Neutrophil (primary cell): ENCODE data around the gene STX8.

Experiments
- H3K27ac ChIP-seq: fragments of 200-600 bp; sonication (generic); 2 replicates; pipeline ENCODE4 v1.5.1; 2016; ENCODE audit warnings: mild to moderate bottlenecking, moderate library complexity
- H3K27me3 ChIP-seq: fragments of 200-600 bp; sonication (generic); 2 replicates; pipeline ENCODE4 v1.6.0; 2016; ENCODE audit warnings: mild to moderate bottlenecking
- H3K36me3 ChIP-seq: fragments of 200-600 bp; sonication (generic); 2 replicates; pipeline ENCODE4 v1.5.1; 2017
- H3K4me1 ChIP-seq, 2 experiments: fragments of 200-600 bp in 1 of 2; sonication (generic) in 1 of 2; 1 replicate in 1 of 2; 2 replicates in 1 of 2; pipeline versions ENCODE4 v1.5.1 to v1.6.1; 2013 to 2016; ENCODE audit warnings: low read depth in 1 of 2, low read length in 1 of 2, mild to moderate bottlenecking in 1 of 2, moderate library complexity in 1 of 2; ENCODE audit not compliant: control insufficient read depth in 1 of 2, insufficient read depth in 1 of 2
- H3K4me3 ChIP-seq, 2 experiments: fragments of 200-600 bp in 1 of 2; sonication (generic) in 1 of 2; 1 replicate in 1 of 2; 2 replicates in 1 of 2; pipeline ENCODE4 v1.5.1; 2013 to 2016; ENCODE audit warnings: low read depth in 1 of 2, low read length in 1 of 2, mild to moderate bottlenecking in 1 of 2, moderate library complexity in 1 of 2
- H3K9me3 ChIP-seq: fragments of 200-600 bp; sonication (generic); 2 replicates; pipeline ENCODE4 v1.5.1; 2016
- CTCF ChIP-seq: fragments of 200-600 bp; sonication (generic); IDR thresholded peaks from 2 replicates; pipeline ENCODE4 v1.5.1; 2016; ENCODE audit warnings: antibody characterized with exemption

Gene STX8

GRCh38 chr17:9443811-9444210 lies 131.8 kb downstream of the STX8 start:
- Histone ChIP-seq H3K36me3 (no peaks in the 10 kb centered on the region), H3K4me3 (no peak overlapping the region), H3K9me3 (no peaks in the 10 kb centered on the region), H3K4me1 (no peaks in the 10 kb centered on the region), H3K27me3 (no peaks in the 10 kb centered on the region), H3K27ac (no peak overlapping the region)
- no peak for TF ChIP-seq CTCF

- Histone ChIP-seq H3K4me3 (no peak overlapping the region), H3K27ac (no peak overlapping the region)
- no peak for TF ChIP-seq CTCF
Measured at GRCh38 chr17:9439851-9440250, 135.8 kb downstream of the STX8 start.

DNA sequence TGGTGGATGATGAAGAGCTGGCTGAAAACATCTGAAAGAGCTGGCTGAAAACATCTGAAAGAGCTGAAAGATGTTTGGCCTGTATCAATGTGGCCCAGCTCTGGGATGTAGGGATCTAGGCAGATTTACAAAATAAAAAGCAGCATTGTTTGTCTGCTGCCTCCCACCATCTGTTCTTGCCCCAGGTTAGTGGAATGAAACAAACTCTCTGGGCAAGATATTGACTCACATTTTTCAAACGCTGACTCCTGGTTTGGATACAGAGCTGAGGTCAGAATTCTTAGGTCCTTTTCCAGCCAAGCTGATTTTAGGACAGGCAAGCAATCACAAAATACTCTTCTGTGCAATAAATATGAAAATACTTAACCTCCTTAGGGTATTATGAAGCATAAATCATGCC lies 139.0 kb downstream of the STX8 start:
- Histone ChIP-seq H3K27me3 (no peaks in the 10 kb centered on the region), H3K4me1 (no peaks in the 10 kb centered on the region), H3K27ac (no peak overlapping the region), H3K4me3 (no peak overlapping the region), H3K9me3 (no peaks in the 10 kb centered on the region), H3K36me3 (peaks cover 5% of the 10 kb centered on the region)
- no peak for TF ChIP-seq CTCF

More at GRCh38 chr17:9439851-9440250, 135.8 kb downstream of the STX8 start:
- Histone ChIP-seq H3K4me1 (no peaks in the 10 kb centered on the region), H3K9me3 (no peaks in the 10 kb centered on the region), H3K36me3 (peaks cover under 1% of the 10 kb centered on the region), H3K27me3 (no peaks in the 10 kb centered on the region)

GRCh38 chr17:9435165-9435564 lies 140.5 kb downstream of the STX8 start:
- H3K4me1 ChIP-seq = no peaks in the 10 kb centered on the region
- no peaks in the 10 kb centered on the region for H3K9me3 ChIP-seq
- peaks cover 5% of the 10 kb centered on the region for H3K36me3 ChIP-seq
- no peak for TF ChIP-seq CTCF
- H3K27me3 ChIP-seq = no peaks in the 10 kb centered on the region
- no peak overlapping the region for H3K27ac ChIP-seq
- no peak overlapping the region for H3K4me3 ChIP-seq

- Histone ChIP-seq H3K9me3 (no peaks in the 10 kb centered on the region), H3K4me1 (no peaks in the 10 kb centered on the region), H3K4me3 (no peak overlapping the region), H3K27ac (no peak overlapping the region), H3K36me3 (peaks cover 5% of the 10 kb centered on the region), H3K27me3 (no peaks in the 10 kb centered on the region)
- TF ChIP-seq CTCF = no peak
Measured at GRCh38 chr17:9434642-9435057, 141.0 kb downstream of the STX8 start.

- H3K36me3 ChIP-seq = peaks cover 5% of the 10 kb centered on the region
- no peak overlapping the region for H3K27ac ChIP-seq
- no peak overlapping the region for H3K4me3 ChIP-seq
- no peaks in the 10 kb centered on the region for H3K9me3 ChIP-seq
- no peak for TF ChIP-seq CTCF
- no peaks in the 10 kb centered on the region for H3K4me1 ChIP-seq
- H3K27me3 ChIP-seq = no peaks in the 10 kb centered on the region
Measured at GRCh38 chr17:9432934-9433421, 142.6 kb downstream of the STX8 start.
